ENCODE results near the gene CLMN.

DNA sequence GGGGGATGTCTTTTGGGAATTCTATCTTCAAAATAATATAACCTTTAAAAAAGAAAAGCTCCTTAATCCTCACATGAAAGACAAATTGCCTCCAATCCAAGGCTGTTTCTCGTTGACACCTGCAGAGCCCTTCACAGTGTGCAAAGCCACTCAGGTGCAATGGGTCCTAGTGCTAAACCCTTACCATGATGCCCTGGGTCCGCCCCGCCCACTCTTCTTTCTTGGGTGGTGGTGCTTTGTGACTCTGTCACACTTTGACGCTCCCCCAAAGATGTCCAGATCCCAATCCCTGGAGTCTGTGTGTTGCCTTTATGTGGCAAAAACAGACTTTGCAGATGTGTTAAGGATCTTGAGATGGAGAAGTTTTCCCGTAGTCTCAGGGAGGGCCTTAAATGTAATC, 29.7 kb downstream of the CLMN start:
- TF ChIP-seq POLR2A (IDR thresholded peaks at IDR 0.05) = no peak
- TF ChIP-seq CTCF (IDR thresholded peaks at IDR 0.05) = no peak
- TF ChIP-seq POLR2AphosphoS5 (IDR thresholded peaks at IDR 0.05) = no peak

Data from prostate gland (tissue), 2 donors.